GM18507 (cell line): ENCODE results near the gene SEC24A.
A peak's percentile ranks its signal among the peaks of the same experiment; 100 is the strongest.
"Not testable (repeated sequence)": the region's sequence is repeated elsewhere in the genome, so short reads cannot be mapped to it uniquely, and the experiment has no call there.

Source experiments
- DNase-seq: peaks from one replicate; pipeline ENCODE4 v3.0.0; 2011; ENCODE audit warnings: low read depth; ENCODE audit not compliant: insufficient read length; ENCODE audit errors: extremely low spot score
- FAIRE-seq: peaks from 2 replicates; lab custom pipeline; 2011; peaks lifted over from hg19 to GRCh38; lab: Jason Lieb, UNC

Gene SEC24A

DNA sequence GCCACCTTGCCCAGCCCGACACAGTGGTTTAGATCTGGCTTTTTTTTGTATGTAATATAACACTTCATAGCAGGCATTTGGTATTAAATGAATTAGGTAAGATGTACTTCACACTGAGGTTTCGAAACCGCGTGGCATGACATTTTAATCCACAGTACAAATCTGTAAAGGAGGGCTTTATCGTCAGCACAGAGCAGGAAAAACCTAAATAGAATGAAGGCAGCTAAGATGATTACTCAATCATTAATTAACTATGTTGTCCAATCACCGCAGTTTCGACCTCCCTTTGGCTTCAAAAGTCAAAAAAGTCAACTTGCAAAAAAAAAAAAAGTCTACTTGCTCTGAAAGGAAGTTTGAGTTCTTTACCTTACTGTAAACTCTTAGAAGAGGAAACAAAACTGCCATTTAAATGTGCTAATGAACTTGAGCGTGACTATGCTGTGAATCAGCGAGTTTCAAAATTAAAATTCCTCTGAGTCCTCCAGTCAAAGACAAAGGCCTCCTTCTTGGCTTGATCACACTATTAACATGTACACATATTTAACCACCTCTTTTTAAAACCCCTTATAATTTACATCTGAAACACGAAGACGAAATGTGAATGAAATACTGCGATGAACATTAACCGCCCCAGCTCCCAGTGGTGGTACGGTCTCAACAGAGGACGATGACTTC is 698 bp upstream of the SEC24A start:
- FAIRE-seq: peak; percentile 86
- DNase-seq: no peak

DNA sequence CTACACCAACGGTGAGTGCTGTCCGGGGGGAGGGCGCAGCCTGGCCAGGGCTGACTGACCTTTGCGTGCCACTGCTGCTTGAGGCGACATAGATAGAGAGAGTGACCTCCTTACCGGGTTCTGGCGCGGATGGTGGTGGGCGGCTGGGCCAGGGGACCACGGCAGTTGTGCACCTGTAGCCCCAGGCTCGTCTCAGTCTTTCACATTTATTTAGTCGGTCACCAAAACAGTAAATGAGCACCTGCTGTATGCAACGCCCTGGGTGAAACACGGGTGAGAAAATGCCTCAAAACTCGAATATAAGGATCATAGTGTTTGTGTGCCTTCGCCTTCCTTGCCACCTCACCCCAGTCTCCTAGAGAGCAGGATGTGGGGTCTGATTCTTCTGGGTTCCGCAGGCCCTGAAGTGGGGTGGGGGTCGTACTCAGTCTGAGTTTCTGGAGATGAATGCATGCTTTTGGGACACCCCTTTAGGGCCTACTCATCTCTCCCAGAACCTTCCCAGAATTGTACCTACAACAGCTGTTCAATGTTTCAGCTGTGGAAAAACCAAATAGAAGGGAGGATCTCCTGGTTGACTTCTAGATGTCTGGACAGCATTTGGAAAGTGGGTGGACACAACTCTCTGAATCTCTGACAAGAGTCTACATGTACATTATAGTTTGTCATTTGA is 714 bp downstream of the SEC24A start:
- FAIRE-seq (no peak), DNase-seq (no peak)

DNA sequence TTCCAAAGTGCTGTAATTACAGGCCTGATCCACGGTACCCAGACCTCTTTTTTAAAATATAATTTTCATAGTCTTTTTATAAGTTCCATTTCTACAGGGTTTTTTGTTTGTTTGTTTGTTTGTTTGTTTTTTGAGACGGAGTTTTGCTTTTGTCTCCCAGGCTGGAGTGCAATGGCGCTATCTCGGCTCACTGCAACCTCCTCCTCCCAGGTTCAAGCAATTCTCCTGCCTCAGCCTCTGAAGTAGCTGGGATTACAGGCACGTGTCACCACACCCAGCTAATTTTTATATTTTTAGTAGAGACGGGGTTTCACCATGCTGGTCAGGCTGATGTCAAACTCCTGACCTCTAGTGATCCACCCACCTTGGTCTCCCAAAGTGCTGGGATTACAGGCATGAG is 2.1 kb downstream of the SEC24A start:
- FAIRE-seq, DNase-seq: not testable (repeated sequence)

DNA sequence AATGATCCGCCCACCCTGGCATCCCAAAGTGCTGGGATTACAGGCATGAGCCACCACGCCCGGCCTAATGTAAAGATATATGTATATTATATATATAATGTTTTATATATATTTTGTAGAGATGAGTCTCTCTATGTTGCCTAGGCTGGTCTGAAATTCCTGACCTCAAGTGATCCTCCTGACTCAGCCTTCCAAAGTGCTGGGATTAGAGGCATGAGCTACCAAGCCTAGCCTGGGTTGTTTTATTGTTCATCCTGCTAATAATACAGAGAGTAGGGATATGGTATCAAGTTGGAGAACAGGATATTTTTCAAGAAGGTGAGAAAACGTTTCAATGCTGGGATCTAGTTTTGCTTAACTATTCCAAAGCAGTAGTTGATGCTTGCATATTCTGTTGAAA is 2.9 kb downstream of the SEC24A start:
- FAIRE-seq (no peak), DNase-seq (no peak)

DNA sequence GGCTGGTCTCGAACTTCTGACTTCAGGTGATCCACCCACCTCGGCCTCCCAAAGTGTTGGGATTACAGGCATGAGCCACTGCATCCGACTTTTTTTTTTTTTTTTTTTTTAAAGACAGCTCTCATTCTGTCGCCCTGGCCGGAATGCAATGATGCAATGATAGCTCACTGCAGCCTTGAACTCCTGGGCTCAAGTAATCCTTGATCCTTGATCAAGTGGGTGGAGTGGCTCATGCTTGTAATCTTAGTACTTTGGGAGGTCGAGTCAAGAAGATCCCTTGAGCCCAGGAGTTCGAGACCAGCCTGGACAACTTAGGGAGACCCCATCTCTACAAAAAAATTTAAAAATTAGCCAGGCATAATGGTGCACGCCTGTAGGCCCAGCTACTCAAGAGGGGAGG is 8.1 kb downstream of the SEC24A start:
- FAIRE-seq (no peak), DNase-seq (no peak)

DNA sequence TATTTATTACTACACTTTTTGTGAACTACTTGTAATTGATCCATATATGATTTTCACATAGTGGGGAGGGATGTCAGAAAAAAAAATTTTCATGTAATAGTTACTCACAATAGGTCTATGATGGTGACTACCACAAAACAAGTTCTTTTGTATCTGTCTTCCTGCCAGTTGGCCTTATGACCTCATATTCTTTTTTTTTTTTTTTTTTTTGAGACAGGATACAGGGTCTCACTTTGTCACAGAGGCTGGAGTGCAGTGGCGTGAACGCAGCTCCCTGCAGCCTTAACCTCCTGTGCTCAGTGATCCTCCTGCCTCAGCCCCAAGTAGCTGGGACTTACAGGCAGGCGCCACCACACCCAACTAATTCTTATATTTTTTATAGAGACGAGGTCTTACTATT is 10.9 kb downstream of the SEC24A start:
- no peak for DNase-seq
- FAIRE-seq: no peak

DNA sequence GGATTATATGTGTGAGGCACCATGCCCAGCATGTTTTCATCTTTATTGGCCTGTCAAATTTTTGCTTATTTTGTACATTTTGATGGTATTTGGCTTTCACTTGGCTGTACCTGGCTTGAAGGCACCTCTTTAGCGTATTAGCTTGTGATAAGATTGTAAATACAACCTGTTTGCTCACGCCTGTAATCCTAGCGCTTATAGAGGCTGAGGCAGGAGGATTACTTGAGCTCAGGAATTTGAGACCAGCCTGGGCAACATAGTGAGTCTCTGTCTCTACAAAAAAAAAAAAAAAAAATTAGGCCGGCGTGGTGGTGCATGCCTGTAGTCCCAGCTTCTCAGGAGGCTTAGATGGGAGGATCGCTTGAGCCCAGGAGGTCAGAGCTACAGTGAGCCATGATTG is 11.3 kb downstream of the SEC24A start:
- DNase-seq: no peak
- FAIRE-seq: no peak

DNA sequence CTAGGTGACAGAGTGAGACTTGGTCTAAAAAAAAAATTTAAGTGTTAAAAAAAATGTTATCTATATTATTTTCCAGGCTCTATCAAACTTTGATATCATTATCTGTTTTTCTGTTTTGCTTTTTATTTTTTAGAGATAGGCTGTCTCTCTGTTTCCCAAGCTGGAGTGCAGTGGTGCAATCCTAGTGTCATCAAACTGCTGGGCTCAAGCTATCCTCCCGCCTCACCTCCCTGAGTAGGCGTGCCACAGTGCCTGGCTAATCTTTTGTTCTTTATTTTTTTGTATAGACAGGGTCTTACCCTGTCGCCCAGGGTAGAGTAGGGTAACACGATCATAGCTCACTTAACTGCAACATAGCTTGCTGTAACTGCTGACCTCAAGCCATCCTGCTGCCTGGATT is 14.4 kb downstream of the SEC24A start:
- FAIRE-seq (no peak), DNase-seq (no peak)

DNA sequence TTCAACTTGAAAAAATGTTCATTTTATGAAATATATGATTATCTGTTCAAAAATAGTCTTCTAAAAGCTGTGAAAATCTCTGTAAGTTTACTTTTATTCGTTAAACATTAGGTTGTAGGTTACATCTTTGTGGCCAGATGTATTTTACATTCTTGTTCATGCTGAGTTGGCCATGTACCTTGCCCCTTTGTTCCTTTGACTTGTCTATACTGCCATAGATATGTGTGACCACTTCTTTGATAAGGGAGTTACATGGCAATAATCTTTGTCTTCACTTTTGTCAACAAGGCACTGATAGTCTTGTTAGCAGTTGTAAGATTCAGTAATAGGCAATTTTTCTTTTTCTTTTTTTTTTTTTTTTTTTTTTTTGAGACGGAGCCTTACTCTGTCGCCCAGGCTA is 15.9 kb downstream of the SEC24A start:
- no peak for DNase-seq
- FAIRE-seq: no peak

DNA sequence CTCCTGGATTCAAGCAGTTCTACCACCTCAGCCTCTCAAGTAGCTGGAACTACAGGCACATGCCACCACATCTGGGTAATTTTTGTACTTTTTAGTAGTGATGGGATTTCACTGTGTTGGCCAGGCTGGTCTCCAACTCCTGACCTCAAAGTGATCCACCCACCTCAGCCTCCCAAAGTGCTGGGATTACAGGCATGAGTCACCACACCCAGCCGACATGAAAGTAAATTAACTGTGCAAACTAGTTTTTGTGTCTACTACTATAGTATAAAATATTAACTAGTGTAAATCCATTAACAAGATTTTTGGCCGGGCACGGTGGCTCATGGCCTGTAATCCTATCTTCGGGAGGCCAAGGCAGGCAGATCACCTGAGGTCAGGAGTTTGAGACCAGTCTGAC is 25.0 kb downstream of the SEC24A start:
- DNase-seq, FAIRE-seq: not testable (repeated sequence)

DNA sequence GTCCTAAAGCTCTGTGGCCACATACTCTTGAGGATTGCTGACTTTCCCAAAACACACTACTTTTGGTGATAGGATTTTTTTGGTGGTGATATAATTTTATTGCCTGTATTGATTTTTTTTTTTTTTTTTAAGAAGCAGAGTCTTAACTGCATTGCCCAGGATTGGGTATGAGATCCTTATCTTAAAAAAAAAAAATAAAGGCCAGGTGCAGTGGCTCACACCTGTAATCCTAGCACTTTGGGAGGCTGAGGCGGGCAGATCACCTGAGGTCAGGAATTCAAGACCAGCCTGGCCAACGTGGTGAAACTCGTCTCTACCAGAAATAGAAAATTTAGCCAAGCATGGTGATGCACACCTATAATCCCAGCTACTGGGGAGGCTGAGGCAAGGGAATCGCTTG is 28.8 kb downstream of the SEC24A start:
- FAIRE-seq, DNase-seq: not testable (repeated sequence)

DNA sequence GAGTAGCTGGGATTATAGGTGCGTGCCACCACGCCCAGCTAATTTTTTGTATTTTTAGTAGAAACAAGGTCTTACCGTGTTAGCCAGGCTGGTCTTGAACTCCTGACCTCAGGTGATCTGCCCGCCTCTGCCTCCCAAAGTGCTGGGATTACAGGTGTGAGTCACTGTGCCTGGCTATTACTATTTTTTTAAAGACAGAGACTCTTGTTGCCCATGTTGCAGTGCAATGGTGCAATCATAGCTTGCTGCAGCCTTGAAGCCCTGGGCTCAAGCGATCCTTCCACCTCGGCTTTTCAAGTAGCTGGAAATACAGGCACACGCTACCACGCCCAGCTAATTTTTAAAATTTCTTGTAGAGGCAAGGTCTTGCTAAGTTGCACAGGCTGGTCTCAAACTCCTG is 41.6 kb downstream of the SEC24A start:
- DNase-seq, FAIRE-seq: not testable (repeated sequence)

DNA sequence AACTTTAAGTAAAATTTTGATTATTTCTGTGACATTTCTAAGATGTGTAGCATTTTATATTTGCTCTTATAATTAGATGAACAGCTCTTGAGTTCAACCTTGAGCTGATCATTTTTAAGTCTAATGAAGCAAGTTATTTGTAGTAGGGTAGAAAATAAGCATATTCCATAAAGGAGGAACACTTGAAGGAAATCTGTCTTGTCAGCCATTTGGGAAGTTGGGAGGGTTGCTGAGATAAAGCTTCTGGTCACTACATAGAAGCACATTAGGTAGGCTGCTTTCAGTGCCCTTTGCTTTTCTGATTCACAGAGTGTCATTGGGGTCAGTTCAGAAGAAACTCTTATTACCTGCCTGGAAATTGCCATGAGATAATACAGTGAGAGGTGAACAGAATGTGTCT is 44.1 kb downstream of the SEC24A start:
- no peak for DNase-seq

DNA sequence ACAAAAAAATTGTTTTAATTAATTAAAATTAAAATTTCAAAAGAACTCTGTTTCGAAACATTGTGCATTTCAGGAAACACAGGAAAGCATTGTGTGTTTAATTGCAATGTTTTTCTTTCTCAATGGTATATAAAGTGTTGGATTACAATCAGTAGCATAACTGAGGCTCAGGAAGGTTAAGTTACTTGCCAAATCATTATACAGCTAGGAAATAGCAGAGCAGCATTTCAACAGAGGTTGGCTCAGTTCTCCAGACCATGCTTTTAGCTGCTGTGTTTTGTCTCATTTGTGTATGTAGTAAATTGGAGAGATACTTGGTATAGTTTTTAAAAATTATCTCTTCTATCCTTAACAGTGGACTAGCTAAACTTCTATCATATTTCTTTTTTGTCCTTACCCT is 59.7 kb downstream of the SEC24A start:
- DNase-seq (no peak), FAIRE-seq (no peak)

More for the DNA sequence above, 44.1 kb downstream of the SEC24A start:
- FAIRE-seq: no peak

DNA sequence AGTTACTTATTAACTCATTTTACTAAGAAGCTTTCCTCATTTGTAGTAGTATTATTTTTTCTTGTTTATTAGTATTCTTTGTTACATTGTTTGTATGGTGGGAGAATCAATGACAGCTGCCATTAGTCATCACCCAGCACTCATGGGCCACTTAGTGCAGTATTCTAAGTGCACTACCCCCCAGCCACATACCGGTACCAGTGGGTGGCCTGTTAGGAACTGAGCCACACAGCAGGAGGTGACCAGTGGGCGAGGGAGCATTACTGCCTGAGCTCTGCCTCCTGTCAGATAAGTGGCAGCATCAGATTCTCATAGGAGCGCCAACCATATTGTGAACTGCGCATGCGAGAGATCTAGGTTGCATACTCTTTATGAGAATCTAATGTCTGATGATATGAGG is 65.5 kb downstream of the SEC24A start:
- DNase-seq: no peak
- no peak for FAIRE-seq

DNA sequence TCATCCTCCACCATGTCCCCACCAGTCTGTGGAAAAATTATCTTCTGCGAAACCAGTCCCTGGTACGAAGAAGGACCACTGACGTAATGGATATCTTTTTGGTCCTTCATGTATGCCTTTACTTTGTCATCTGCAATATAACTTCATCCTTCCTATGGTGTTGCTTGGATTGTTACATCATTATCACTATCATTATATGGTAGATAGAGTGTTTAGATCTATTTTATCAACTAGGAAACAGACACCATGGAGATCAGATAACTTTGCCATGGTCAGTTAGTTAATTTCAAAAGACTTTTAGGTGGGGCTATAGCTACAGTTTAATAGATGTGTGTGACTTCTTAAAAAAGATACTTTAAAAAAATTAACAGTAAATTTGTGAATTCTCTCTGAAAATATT is 66.0 kb downstream of the SEC24A start:
- DNase-seq (no peak), FAIRE-seq (no peak)

DNA sequence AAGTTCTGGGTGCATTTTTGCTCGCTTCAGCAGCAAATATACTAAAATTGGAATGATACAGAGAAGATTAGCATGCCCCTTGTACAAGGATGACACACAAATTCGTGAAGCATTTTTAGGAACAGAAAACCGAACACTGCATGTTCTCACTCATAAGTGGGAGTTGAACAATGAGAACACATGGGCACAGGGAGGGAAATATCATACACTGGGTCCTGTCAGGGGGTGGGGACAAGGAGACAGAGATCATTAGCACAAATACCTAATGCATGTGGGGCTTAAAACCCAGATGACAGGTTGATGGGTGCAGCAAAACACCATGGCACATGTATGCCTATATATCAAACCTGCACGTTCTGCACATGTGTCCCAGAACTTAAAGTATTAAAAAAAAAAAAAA is 66.9 kb downstream of the SEC24A start:
- not testable (repeated sequence) for FAIRE-seq, DNase-seq

DNA sequence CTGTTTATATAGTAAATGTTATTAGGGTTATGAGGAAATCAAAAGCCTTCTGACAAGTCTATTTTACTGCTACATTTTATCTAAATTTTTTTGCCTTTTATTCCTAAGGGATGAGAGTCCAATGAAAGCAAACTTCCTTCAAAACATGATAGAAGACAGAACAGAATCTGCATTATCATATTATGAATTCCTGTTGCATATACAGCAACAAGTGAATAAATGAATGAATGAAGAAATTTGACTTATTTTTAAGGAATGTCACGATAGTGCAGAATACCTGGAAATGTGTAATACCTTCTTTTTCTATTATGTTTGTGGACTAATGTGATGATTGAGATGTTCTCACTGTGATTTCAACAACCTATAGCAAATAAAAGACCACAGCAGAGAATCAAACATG is 76.3 kb downstream of the SEC24A start:
- FAIRE-seq (no peak), DNase-seq (no peak)

DNA sequence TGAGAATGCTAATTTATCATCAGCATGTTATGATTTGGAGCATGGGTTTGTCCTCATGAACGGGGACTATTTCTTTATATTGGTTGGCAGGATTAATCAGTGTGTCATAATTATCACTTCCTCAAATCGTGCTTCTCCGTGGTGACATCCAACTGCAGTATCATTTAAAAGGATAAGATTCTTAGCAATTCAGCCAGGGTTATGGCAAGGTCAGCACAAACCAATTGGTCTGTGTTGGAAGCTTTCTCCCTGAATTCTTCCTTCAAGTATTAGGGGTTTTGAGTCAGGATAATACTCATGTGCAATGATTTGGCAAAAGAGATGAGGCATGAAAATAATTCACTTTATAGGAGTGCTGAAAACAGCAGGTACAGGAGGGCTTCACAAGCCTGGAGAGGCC is 84.2 kb downstream of the SEC24A start:
- DNase-seq (no peak), FAIRE-seq (no peak)

DNA sequence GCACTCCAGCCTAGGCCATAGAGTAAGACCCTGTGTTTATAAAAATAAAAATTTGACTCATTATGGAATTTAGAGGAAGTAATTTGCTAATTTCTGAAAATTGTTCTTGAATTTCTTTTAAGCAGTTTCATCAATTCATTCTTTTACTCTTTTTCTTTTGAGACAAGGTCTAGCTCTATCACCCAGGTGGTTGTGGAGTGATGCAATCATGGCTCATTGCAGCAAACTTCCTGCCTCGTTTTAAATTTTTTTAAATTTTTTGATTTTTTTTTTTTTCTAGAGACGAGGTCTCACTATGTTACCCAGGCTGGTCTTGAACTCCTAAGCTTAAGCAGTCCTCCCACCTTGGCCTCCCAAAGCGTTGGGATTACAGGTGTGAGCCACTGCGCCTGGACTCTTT is 86.7 kb downstream of the SEC24A start:
- no peak for DNase-seq

DNA sequence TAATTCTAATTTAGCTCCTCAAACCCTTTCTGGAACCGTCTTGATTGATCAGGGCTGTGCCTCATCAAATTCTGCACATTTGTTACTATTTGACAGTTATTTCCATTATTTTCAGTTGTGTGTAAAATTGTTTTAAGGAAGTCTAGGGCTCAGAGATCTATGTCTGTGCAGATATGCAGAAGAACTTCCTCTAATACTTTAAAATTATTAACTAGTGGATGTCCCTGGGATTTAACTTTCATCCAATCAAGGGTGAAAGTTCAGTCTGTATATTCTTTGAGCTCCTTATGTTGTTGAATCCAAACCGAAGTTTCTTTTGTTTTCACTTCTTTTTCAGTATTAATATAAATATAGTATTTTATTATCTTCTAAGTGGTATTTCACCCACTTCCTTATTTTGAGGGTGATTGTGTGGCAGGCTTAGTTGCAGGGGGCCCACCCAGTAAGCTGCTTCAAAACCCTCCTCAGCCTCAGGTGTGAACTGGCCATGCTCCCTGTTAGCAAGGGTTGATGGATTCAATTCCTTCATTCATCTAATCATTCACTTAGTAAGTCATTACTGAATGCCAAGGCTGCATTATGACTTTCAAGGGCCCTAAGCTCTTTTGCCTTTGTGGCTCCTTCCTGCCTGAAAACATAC is 87.7 kb downstream of the SEC24A start:
- DNase-seq (no peak), FAIRE-seq (no peak)

More for the DNA sequence above, 86.7 kb downstream of the SEC24A start:
- FAIRE-seq: no peak
